H1 (cell line): ENCODE results near the gene TRO. TPM values are rescaled to one million over a fixed set of nuclear protein-coding genes. Genes with fewer than 3 reads are reported as not detected.

ENCODE experiments used
- CHD7 ChIP-seq: fragments of 300-600 bp; sonication (generic); IDR thresholded peaks from 2 replicates; pipeline ENCODE4 v1.7.1; 2012; ENCODE audit warnings: low read length, moderate library complexity, mild to moderate bottlenecking, inconsistent platforms; ENCODE audit not compliant: insufficient replicate concordance
- KDM4A ChIP-seq: IDR thresholded peaks from one replicate; pipeline ENCODE4 v1.7.1; 2012; ENCODE audit warnings: low read depth, mild to moderate bottlenecking, moderate library complexity, low read length, inconsistent platforms; ENCODE audit not compliant: severe bottlenecking
- PHF8 ChIP-seq: fragments of 200-600 bp; sonication (generic); conservative IDR thresholded peaks from 2 replicates; pipeline ENCODE4 v1.7.1; 2012; ENCODE audit warnings: low read depth, mild to moderate bottlenecking, inconsistent platforms, low read length, moderate library complexity
- RFX5 ChIP-seq: IDR thresholded peaks from 2 replicates; pipeline ENCODE4 v1.6.1; 2011; ENCODE audit warnings: low read depth, low read length, improper control_type of control experiment, borderline replicate concordance
- RNF2 ChIP-seq: fragments of 200-900, 300-1000 bp; sonication (generic); IDR thresholded peaks from 2 replicates; pipeline ENCODE4 v1.7.1; 2016; ENCODE audit warnings: borderline replicate concordance, low read depth, mild to moderate bottlenecking, antibody characterized with exemption, low read length; ENCODE audit not compliant: poor library complexity, severe bottlenecking; ENCODE audit errors: missing control alignments
- SP1 ChIP-seq: IDR thresholded peaks from 2 replicates; pipeline ENCODE4 v1.6.1; 2011; ENCODE audit warnings: low read depth, low read length
- SUZ12 ChIP-seq: fragments of 200-600 bp; sonication (generic); IDR thresholded peaks from 2 replicates; pipeline ENCODE4 v1.6.1; 2012; ENCODE audit warnings: mild to moderate bottlenecking, inconsistent platforms, low read length, moderate library complexity, mixed read lengths
- polyA plus RNA-seq, 7 experiments: library from polyadenylated mRNA; depleted of rRNA in 3 of 7; stranded (reverse) in 5 of 7; unstranded in 2 of 7; fragments of >200 nt in 5 of 7; fragments of 200-250 nt in 2 of 7; gene quantifications; 1 replicate in 5 of 7; 2 replicates in 1 of 7; 4 replicates in 1 of 7; pipeline versions ENCODE4 v1.2.1 to v1.2.3, GENCODE V29; 2011 to 2013; ENCODE audit warnings: missing spikeins in 2 of 7, mixed read lengths in 2 of 7
- total RNA-seq: library from RNA; stranded (reverse); fragmentation: NEBNext Ultra II Directional; extraction: Animal tissue kit (Norgen Biotek cat#: 25700); gene quantifications from 2 replicates; pipeline ENCODE4 v1.2.1, GENCODE V29; 2021

TRO gene
- total and polyA plus RNA-seq, 2 of the 8 experiments (the other 6 are each of a cell fraction or from before 2014, with no cell fraction given) = 49.5 to 57.6 TPM

GRCh38 chrX:54980334-54980733, 59.7 kb downstream of the TRO start (continued):
- TF ChIP-seq CHD7 (no peak), SP1 (no peak), PHF8 (no peak), KDM4A (no peak), RNF2 (no peak), SUZ12 (no peak), RFX5 (no peak)
